ENCODE data around the gene TENT5D.
A peak's percentile ranks its signal among the peaks of the same experiment; 100 is the strongest.
"Not testable (repeated sequence)": the region's sequence is repeated elsewhere in the genome, so short reads cannot be mapped to it uniquely, and the experiment has no call there.

The TENT5D gene

GRCh38 chrX:80420147-80420546, at the start of gene TENT5D:
Gene TENT5D, plus strand, starts transcription at chrX:80420447. Its CDS starts 22,093 bp downstream, at chrX:80442540.
- no peak for DNase-seq

- DNase-seq = not testable (repeated sequence)
Measured at GRCh38 chrX:80385651-80386050, 34.6 kb upstream of the TENT5D start.

- DNase-seq = no peak
Measured at GRCh38 chrX:80388206-80388605, 32.0 kb upstream of the TENT5D start.

- DNase-seq = no peak
Measured at GRCh38 chrX:80412042-80412441, 8.2 kb upstream of the TENT5D start.

- no peak for DNase-seq
Measured at GRCh38 chrX:80423000-80423399, 2.8 kb downstream of the TENT5D start.

GRCh38 chrX:80423744-80424143, 3.5 kb downstream of the TENT5D start:
- no peak for DNase-seq

GRCh38 chrX:80430826-80431504, 10.7 kb downstream of the TENT5D start:
- peak; percentile 1 for DNase-seq

GRCh38 chrX:80431505-80431832, 11.2 kb downstream of the TENT5D start:
- DNase-seq = no peak

- no peak for DNase-seq
Measured at GRCh38 chrX:80432441-80432840, 12.2 kb downstream of the TENT5D start.

- no peak for DNase-seq
Measured at GRCh38 chrX:80432863-80433262, 12.6 kb downstream of the TENT5D start.

GRCh38 chrX:80468166-80468565, 47.9 kb downstream of the TENT5D start:
- not testable (repeated sequence) for DNase-seq

GRCh38 chrX:80471582-80471981, 51.3 kb downstream of the TENT5D start:
- DNase-seq = no peak

- DNase-seq = no peak
Measured at GRCh38 chrX:80485543-80485942, 65.3 kb downstream of the TENT5D start.

- no peak for DNase-seq
Measured at GRCh38 chrX:80486299-80486698, 66.1 kb downstream of the TENT5D start.

GRCh38 chrX:80489166-80489565, 68.9 kb downstream of the TENT5D start:
- no peak for DNase-seq

All from NCI-H526 treated with DMSO at 0.1 percent for 48 hours (cell line).